ENCODE data around the gene SPON1.

Gene SPON1

GRCh38 chr11:14185461-14185860 is 222.9 kb downstream of the SPON1 start:
- no peaks in the 10 kb centered on the region for H3K27me3 ChIP-seq (replicated peaks)
- in situ Hi-C loops (cut with HindIII; ENCODE audit: low pct_ligation_motif_present, low sequenced_read_pairs), result no loop called here
- H3K36me3 ChIP-seq (replicated peaks), result no peaks in the 10 kb centered on the region
- H3K27ac ChIP-seq, result no peak overlapping the region
- H3K4me3 ChIP-seq (ENCODE audit: low read depth, low read length), result no peak overlapping the region
- TF ChIP-seq, protein P1, sequence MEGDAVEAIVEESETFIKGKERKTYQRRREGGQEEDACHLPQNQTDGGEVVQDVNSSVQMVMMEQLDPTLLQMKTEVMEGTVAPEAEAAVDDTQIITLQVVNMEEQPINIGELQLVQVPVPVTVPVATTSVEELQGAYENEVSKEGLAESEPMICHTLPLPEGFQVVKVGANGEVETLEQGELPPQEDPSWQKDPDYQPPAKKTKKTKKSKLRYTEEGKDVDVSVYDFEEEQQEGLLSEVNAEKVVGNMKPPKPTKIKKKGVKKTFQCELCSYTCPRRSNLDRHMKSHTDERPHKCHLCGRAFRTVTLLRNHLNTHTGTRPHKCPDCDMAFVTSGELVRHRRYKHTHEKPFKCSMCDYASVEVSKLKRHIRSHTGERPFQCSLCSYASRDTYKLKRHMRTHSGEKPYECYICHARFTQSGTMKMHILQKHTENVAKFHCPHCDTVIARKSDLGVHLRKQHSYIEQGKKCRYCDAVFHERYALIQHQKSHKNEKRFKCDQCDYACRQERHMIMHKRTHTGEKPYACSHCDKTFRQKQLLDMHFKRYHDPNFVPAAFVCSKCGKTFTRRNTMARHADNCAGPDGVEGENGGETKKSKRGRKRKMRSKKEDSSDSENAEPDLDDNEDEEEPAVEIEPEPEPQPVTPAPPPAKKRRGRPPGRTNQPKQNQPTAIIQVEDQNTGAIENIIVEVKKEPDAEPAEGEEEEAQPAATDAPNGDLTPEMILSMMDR (IDR thresholded peaks at IDR 0.05; ENCODE audit: low read depth, low read length, missing control alignments), result no peak
- no peak for DNase-seq

- H3K27ac ChIP-seq, result no peak overlapping the region
- H3K27me3 ChIP-seq (replicated peaks), result no peaks in the 10 kb centered on the region
- in situ Hi-C loops (cut with HindIII; ENCODE audit: low pct_ligation_motif_present, low sequenced_read_pairs), result no loop called here
- DNase-seq, result no peak
- TF ChIP-seq, protein P1 (IDR thresholded peaks at IDR 0.05; ENCODE audit: low read depth, low read length, missing control alignments), result no peak
- H3K36me3 ChIP-seq (replicated peaks), result no peaks in the 10 kb centered on the region
- H3K4me3 ChIP-seq (ENCODE audit: low read depth, low read length), result no peak overlapping the region
Measured at GRCh38 chr11:14186046-14186775, 223.7 kb downstream of the SPON1 start.

GRCh38 chr11:14189874-14190273 is 227.4 kb downstream of the SPON1 start:
- no peaks in the 10 kb centered on the region for H3K36me3 ChIP-seq (replicated peaks)
- in situ Hi-C loops (cut with HindIII; ENCODE audit: low pct_ligation_motif_present, low sequenced_read_pairs), result no loop called here
- TF ChIP-seq, protein P1 (IDR thresholded peaks at IDR 0.05; ENCODE audit: low read depth, low read length, missing control alignments), result no peak
- H3K4me3 ChIP-seq (ENCODE audit: low read depth, low read length), result no peak overlapping the region
- H3K27ac ChIP-seq, result no peak overlapping the region
- no peak for DNase-seq
- H3K27me3 ChIP-seq (replicated peaks), result no peaks in the 10 kb centered on the region

DNA sequence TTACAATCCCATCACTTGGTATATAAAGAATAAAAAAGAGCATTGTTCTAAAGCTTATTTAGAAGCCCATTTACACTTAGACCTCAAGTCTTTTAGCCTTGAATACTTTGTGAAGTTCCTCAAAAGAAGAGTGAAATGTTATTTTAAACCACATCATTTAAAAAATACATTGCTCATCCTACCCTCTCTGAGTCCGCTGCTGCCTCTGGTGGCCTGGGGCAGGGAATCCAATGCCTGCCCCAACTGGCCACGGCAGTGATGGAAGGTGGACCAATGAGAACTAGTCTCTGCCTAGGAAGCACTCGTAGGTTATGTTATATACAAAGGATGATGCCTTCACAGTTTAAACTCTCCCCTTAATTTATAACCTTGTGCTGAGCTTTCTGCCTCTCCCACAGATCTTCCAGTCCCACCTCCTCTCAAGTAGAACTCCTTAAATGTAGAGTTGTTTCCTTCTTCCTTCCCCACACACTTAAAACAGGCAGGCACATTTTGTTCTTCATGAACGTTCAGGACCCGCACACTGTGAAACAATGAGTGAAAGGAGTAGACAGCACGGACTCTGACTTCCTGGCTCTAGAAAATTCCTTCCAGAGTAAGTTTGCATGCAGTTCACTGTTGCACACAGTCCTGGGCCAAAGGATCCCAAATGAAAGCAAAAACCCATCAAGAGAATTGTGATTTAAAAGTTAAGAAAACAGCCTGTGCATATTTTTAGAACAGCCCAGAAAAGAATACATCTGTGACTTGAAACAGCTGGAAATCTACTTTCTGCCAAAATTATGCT is 228.7 kb downstream of the SPON1 start:
- TF ChIP-seq, protein P1 (IDR thresholded peaks at IDR 0.05; ENCODE audit: low read depth, low read length, missing control alignments), result no peak

GRCh38 chr11:14193644-14194043 is 231.1 kb downstream of the SPON1 start:
- Histone ChIP-seq H3K4me3 (ENCODE audit: low read depth, low read length) (no peak overlapping the region), H3K36me3 (replicated peaks) (no peaks in the 10 kb centered on the region), H3K27me3 (replicated peaks) (no peaks in the 10 kb centered on the region), H3K27ac (no peak overlapping the region)
- no peak for DNase-seq
- TF ChIP-seq, protein P1 (IDR thresholded peaks at IDR 0.05; ENCODE audit: low read depth, low read length, missing control alignments), result no peak
- in situ Hi-C loops (cut with HindIII; ENCODE audit: low pct_ligation_motif_present, low sequenced_read_pairs), result no loop called here

More for the DNA sequence above, 228.7 kb downstream of the SPON1 start:
- no peaks in the 10 kb centered on the region for H3K36me3 ChIP-seq (replicated peaks)
- H3K4me3 ChIP-seq (ENCODE audit: low read depth, low read length), result no peak overlapping the region
- no peaks in the 10 kb centered on the region for H3K27me3 ChIP-seq (replicated peaks)
- no peak overlapping the region for H3K27ac ChIP-seq
- in situ Hi-C loops (cut with HindIII; ENCODE audit: low pct_ligation_motif_present, low sequenced_read_pairs), result no loop called here
- DNase-seq, result no peak
